Effector memory CD4-positive, alpha-beta T cell (primary cell): Measurements from ENCODE around the gene AASDH.

Source experiments
- DNase-seq, 3 donors: peaks; one replicate each; pipeline ENCODE4 v3.0.0-alpha.2; 2020
- H3K27ac ChIP-seq: 2 replicates; pipeline ENCODE4 v1.7.0; 2013; ENCODE audit warnings: mild to moderate bottlenecking, low read length, moderate library complexity; ENCODE audit not compliant: insufficient read depth, poor library complexity, severe bottlenecking
- H3K27me3 ChIP-seq: replicated peaks from 2 replicates; pipeline ENCODE4 v1.7.0; 2013; ENCODE audit warnings: mild to moderate bottlenecking, low read length; ENCODE audit not compliant: insufficient read depth, control insufficient read depth, poor library complexity, severe bottlenecking
- H3K36me3 ChIP-seq: 2 replicates; pipeline ENCODE4 v1.7.0; 2013; ENCODE audit warnings: mild to moderate bottlenecking, low read length, moderate library complexity; ENCODE audit not compliant: control insufficient read depth, insufficient read depth
- H3K4me1 ChIP-seq: 2 replicates; pipeline ENCODE4 v1.7.0; 2013; ENCODE audit warnings: low read length, mild to moderate bottlenecking; ENCODE audit not compliant: control insufficient read depth, insufficient read depth, poor library complexity, severe bottlenecking
- H3K4me3 ChIP-seq: 2 replicates; pipeline ENCODE4 v1.7.0; 2013; ENCODE audit warnings: low read length, low read depth, mild to moderate bottlenecking; ENCODE audit not compliant: insufficient read depth, poor library complexity, severe bottlenecking
- H3K9me3 ChIP-seq: 2 replicates; pipeline ENCODE4 v1.7.0; 2013; ENCODE audit warnings: mild to moderate bottlenecking, low read length, moderate library complexity; ENCODE audit not compliant: control insufficient read depth

Gene AASDH

GRCh38 chr4:56318555-56318954, 68.7 kb downstream of the AASDH start:
- Histone ChIP-seq H3K36me3 (no peaks in the 10 kb centered on the region), H3K4me1 (no peaks in the 10 kb centered on the region), H3K27me3 (no peaks in the 10 kb centered on the region), H3K27ac (no peak overlapping the region), H3K9me3 (no peaks in the 10 kb centered on the region), H3K4me3 (no peak overlapping the region)
- DNase-seq: no peak

GRCh38 chr4:56317749-56318148, 69.5 kb downstream of the AASDH start:
- DNase-seq: no peak
- Histone ChIP-seq H3K9me3 (no peaks in the 10 kb centered on the region), H3K27me3 (no peaks in the 10 kb centered on the region), H3K36me3 (no peaks in the 10 kb centered on the region), H3K4me1 (no peaks in the 10 kb centered on the region), H3K4me3 (no peak overlapping the region), H3K27ac (no peak overlapping the region)

DNA sequence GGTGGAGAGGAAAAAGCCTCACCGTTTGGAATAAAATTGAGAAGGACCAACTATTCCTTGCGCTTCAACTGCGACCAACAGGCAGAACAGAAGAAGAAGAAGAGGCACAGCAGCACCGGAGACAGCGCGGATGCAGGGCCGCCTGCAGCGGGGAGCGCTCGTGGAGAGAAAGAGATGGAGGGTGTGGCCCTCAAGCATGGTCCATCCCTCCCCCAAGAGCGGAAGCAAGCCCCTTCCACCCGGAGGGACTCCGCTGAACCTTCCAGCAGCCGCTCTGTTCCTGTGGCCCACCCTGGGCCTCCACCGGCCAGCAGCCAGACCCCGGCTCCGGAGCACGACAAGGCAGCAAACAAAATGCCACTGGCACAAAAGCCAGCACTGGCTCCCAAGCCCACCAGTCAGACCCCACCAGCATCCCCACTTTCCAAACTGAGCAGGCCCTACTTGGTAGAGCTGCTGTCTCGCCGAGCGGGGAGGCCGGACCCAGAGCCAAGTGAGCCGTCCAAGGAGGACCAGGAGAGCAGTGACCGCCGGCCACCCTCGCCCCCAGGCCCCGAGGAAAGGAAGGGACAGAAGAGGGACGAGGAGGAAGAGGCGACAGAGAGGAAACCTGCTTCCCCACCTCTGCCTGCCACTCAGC, 71.2 kb downstream of the AASDH start:
- no peak overlapping the region for H3K27ac ChIP-seq
- no peaks in the 10 kb centered on the region for H3K27me3 ChIP-seq
- no peak for DNase-seq
- no peaks in the 10 kb centered on the region for H3K4me1 ChIP-seq
- H3K9me3 ChIP-seq: no peaks in the 10 kb centered on the region
- H3K36me3 ChIP-seq: no peaks in the 10 kb centered on the region
- no peak overlapping the region for H3K4me3 ChIP-seq

DNA sequence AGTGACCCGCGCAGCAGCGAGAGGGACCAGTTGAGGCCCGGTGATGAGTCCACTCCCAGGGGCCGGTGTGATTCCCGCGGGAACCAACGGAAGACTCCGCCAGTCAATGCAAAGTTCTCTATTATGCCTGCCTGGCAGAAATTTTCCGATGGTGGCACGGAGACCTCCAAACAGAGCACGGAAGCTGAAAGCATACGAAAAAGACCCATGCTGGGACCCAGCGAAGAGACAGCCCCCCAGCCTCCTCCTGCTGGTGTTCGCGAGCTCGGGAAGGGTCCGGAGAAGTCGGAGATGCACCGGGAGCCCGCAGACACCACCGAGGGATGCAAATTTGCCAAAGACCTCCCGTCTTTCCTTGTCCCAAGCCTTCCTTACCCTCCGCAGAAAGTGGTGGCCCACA, 71.7 kb downstream of the AASDH start:
- DNase-seq: no peak
- no peaks in the 10 kb centered on the region for H3K36me3 ChIP-seq

DNA sequence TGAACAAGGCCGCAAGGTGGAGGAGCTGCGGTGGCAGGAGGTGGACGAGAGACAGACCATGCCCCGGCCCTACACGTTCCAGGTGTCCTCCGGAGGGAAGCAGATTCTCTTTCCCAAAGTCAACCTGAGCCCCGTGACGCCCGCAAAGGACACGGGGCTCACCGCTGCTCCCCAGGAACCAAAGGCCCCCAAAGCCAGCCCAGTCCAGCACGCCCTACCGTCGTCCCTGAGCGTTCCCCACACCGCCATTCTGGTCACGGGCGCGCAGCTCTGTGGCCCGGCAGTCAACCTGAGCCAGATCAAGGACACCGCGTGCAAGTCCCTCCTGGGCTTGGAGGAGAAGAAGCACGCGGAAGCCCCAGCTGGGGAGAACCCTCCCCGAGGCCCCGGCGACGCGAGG, 72.2 kb downstream of the AASDH start:
- no peak overlapping the region for H3K27ac ChIP-seq
- no peak overlapping the region for H3K4me3 ChIP-seq
- DNase-seq: no peak
- H3K36me3 ChIP-seq: no peaks in the 10 kb centered on the region
- no peaks in the 10 kb centered on the region for H3K4me1 ChIP-seq
- H3K27me3 ChIP-seq: no peaks in the 10 kb centered on the region
- no peaks in the 10 kb centered on the region for H3K9me3 ChIP-seq

More for the DNA sequence above, 71.7 kb downstream of the AASDH start:
- no peaks in the 10 kb centered on the region for H3K27me3 ChIP-seq
- no peaks in the 10 kb centered on the region for H3K9me3 ChIP-seq
- no peak overlapping the region for H3K4me3 ChIP-seq
- no peak overlapping the region for H3K27ac ChIP-seq
- no peaks in the 10 kb centered on the region for H3K4me1 ChIP-seq

DNA sequence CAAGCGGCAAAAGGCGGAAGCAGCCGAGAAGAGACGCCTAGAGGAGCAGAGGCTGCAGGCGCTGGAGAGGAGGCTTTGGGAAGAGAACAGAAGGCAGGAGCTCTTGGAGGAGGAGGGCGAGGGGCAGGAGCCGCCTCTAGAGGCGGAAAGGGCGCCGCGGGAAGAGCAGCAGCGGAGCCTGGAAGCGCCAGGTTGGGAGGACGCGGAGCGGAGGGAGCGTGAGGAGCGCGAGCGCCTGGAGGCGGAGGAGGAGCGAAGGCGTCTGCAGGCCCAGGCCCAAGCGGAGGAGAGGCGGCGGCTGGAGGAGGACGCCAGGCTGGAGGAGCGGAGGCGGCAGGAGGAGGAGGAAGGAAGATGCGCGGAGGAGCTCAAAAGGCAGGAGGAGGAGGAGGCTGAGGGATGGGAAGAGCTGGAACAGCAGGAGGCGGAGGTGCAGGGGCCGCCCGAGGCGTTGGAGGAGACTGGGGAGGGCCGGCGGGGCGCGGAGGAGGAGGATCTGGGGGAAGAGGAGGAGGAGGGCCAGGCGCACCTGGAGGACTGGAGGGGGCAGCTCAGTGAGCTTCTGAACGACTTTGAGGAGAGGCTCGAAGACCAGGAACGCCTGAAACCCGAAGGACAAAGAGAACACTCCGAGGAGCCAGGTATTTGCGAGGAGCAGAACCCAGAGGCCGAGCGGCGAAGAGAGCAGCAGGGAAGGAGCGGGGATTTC, 72.9 kb downstream of the AASDH start:
- Histone ChIP-seq H3K27ac (no peak overlapping the region), H3K4me1 (no peaks in the 10 kb centered on the region), H3K27me3 (no peaks in the 10 kb centered on the region), H3K4me3 (no peak overlapping the region), H3K36me3 (no peaks in the 10 kb centered on the region), H3K9me3 (no peaks in the 10 kb centered on the region)
- DNase-seq: no peak

GRCh38 chr4:56313132-56313531, 74.2 kb downstream of the AASDH start:
- no peaks in the 10 kb centered on the region for H3K9me3 ChIP-seq
- no peak for DNase-seq
- no peak overlapping the region for H3K4me3 ChIP-seq
- no peak overlapping the region for H3K27ac ChIP-seq
- no peaks in the 10 kb centered on the region for H3K27me3 ChIP-seq
- no peaks in the 10 kb centered on the region for H3K4me1 ChIP-seq
- no peaks in the 10 kb centered on the region for H3K36me3 ChIP-seq

DNA sequence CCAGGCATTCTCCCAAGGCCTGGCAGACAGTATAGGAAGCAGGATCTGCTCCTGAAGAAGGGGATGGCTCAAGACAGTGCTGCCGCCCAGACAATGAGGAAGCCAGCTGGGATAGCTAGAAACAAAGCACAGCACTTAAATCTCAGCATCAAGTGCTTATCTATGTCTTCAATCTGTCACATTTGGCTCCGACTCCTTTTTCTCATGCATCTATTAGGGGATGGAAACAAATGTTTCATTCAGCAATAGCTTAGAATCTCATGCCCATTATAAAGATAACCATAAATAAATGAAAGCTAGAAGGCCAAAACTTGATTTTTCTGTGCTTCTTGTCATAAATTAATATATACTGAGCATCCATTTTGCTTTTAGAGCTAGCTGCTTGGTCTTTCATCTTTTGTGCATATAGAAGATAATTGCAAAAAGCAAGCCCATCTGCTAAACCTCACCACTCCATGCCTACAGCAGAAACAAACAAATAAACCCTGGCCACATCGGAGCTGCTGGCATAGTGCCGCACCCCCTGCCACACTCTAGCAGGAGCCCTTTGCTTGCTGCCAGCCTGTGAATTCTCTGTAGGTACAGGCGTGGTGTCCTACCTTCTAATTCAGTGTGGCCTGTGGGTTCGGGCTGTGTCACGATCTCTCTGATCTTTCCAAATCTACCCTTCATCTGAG, 75.9 kb downstream of the AASDH start:
- H3K36me3 ChIP-seq: no peaks in the 10 kb centered on the region
- H3K4me3 ChIP-seq: no peak overlapping the region
- no peaks in the 10 kb centered on the region for H3K27me3 ChIP-seq
- H3K4me1 ChIP-seq: no peaks in the 10 kb centered on the region
- no peaks in the 10 kb centered on the region for H3K9me3 ChIP-seq
- no peak overlapping the region for H3K27ac ChIP-seq
- DNase-seq: no peak

- no peak overlapping the region for H3K27ac ChIP-seq
- no peaks in the 10 kb centered on the region for H3K36me3 ChIP-seq
- DNase-seq: no peak
- H3K9me3 ChIP-seq: no peaks in the 10 kb centered on the region
- H3K4me1 ChIP-seq: no peaks in the 10 kb centered on the region
- no peaks in the 10 kb centered on the region for H3K27me3 ChIP-seq
- no peak overlapping the region for H3K4me3 ChIP-seq
Observed at GRCh38 chr4:56310401-56311125, 76.7 kb downstream of the AASDH start.

DNA sequence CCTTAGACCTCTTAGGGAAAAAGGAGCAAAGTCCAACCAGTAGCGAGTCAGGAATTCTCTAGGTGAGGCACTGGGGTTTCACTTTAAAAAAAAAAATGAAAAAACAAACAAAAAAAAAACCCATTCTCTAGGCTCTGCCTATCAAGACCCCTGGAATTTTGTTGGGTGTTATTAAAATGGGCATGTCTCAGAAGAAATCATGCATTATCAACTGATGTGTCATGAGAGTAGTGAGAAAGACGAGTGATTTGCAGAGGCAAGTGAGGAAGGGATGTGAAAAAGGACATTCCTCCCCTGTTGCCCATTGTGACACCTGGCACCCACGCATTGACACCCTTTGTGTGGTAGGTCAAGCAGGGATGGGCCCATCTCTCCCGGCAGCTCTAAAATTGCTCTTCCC, 78.9 kb downstream of the AASDH start:
- no peaks in the 10 kb centered on the region for H3K36me3 ChIP-seq
- DNase-seq: no peak
- no peaks in the 10 kb centered on the region for H3K9me3 ChIP-seq
- no peaks in the 10 kb centered on the region for H3K4me1 ChIP-seq
- no peaks in the 10 kb centered on the region for H3K27me3 ChIP-seq
- H3K27ac ChIP-seq: no peak overlapping the region
- no peak overlapping the region for H3K4me3 ChIP-seq
